ENCODE data around the gene USP54.
"Not testable (repeated sequence)": the region's sequence is repeated elsewhere in the genome, so short reads cannot be mapped to it uniquely, and the experiment has no call there.

USP54 gene

DNA sequence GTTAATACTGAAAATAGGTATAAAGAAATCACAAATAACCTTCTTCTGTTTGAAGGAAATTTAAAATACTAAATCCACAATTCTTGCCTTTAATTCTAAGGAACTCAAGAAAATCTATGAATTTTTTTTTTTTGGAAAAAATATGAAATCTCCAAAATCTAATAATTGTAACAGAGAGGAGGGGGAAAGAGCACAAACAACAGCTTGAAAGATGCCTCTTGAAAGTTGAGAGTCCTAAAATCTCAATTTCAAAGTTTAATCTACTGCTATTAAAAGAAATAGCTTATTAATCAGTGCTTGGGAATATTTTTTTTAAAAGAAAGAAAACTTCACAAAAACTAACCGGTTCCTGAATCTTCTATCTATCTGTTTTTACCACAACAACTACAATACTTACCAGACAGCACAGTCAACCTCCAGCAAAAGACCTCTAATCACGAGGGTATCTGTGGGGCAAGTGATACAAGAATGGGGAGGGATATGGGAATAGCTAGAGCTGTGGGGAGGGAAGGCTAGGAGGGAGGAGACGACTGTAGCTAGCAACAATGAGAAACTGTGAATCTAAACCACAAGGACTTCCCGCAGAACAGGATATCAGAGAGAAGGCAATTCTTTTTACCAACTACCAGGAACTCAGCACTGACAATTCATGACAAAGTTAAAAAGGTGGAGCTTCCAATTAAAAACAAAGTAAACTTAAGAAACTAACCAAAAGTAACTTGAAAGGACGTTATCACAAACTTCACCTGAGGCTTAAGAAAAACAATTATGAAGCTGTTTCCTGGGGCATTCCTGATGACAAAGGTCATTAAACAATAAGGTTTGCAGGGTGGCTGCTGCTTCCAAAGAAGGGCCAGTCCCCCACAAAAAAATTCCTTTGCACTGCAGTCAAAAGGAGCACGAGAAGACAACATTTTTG is at the start of gene USP54:
Gene USP54 (minus strand): TSS at position 462 of the 919 bp plus-strand sequence. CDS start 15,684 bp downstream, outside the sequence.
- DNase-seq = peak in 1 of 2 experiments; percentile 19

DNA sequence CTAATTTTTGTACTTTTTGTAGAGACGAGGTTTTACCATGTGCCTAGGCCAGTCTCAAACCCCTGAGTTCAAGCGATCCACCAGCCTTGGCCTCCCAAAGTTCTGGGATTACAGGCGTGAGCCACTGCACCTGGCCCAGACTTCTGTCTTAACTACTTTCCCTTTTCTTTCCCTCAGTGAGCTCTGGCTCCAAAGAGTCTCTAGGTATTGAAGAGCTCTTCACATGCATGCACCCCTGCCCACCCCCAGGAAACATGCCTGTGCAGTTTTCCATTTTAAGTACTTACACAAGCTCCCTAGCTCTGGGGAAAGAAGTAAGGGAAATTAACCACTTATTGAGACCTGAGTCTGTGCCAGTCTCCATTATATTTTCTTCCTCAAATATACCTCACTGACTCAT is 48.1 kb upstream of the USP54 start:
- DNase-seq = no peak
- TF ChIP-seq POLR2A (IDR thresholded peaks at IDR 0.05; ENCODE audit: low read length) (no peak), GATA1 (IDR thresholded peaks at IDR 0.05; ENCODE audit: low read depth, low read length) (no peak)

More for the DNA sequence above, at the start of gene USP54:
- no peak for TF ChIP-seq GATA1 (IDR thresholded peaks at IDR 0.05; ENCODE audit: low read depth, low read length)

DNA sequence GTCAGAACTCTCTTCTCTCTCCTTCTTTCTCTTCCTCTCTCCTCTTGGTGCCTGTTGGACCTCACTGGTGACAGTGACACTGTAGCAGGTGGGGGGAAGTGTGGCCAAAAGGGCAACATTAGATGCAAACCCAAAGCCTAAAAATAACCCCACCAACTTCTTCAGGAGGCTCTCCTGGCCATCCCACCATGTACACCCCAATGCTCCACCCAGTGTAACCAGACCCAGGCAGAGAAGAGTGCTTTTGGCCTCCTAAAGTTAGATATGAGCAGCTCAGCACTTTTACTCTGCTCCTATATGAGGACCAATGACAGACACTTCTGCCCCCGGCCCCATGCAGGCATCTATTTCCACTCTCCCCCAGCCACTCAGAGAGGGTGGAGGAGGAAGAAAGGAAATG is 44.6 kb upstream of the USP54 start:
- TF ChIP-seq POLR2A (IDR thresholded peaks at IDR 0.05; ENCODE audit: low read length) (no peak), GATA1 (IDR thresholded peaks at IDR 0.05; ENCODE audit: low read depth, low read length) (no peak)
- DNase-seq = no peak

DNA sequence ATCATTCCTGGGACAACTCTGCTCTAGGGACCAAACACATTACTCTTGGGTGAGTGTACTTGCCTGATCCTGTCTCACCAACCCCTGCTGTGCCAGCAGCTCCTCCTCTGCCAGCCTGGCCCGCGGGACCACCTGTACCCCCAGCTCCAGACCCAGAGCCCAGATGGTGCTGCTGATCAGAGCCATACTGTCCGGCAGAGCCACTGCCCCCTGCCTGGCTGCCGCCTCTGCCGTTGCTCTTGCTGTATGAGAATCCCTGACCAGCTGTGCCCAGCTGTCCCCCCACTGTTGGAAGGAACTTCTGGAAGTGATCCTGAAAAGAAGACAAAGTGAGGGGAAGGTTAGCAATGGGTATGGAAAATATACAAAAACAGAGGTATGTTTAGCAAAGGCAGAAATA is 43.3 kb upstream of the USP54 start:
- TF ChIP-seq POLR2A (IDR thresholded peaks at IDR 0.05; ENCODE audit: low read length) = no peak
- TF ChIP-seq GATA1 (IDR thresholded peaks at IDR 0.05; ENCODE audit: low read depth, low read length) = no peak
- no peak for DNase-seq

DNA sequence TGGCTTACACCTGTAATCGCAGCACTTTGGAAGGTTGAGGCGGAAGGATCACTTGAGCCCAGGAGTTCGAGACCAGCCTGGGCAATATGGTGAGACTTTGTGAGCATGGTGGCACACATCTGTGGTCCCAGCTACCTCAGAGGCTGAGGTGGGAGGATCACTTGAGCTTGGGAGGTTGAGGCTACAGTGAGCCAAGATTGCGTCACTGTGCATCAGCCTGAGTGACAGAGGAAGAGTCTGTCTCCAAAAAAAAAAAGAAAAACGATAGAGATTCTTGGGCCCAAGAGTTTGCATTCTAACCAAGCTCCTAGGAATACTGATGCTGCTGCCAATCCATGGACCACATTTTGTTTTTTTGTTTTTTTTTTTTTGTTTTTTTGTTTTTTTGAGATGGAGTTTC is 38.0 kb upstream of the USP54 start:
- no peak for DNase-seq
- TF ChIP-seq POLR2A (IDR thresholded peaks at IDR 0.05; ENCODE audit: low read length) (no peak), GATA1 (IDR thresholded peaks at IDR 0.05; ENCODE audit: low read depth, low read length) (no peak)

DNA sequence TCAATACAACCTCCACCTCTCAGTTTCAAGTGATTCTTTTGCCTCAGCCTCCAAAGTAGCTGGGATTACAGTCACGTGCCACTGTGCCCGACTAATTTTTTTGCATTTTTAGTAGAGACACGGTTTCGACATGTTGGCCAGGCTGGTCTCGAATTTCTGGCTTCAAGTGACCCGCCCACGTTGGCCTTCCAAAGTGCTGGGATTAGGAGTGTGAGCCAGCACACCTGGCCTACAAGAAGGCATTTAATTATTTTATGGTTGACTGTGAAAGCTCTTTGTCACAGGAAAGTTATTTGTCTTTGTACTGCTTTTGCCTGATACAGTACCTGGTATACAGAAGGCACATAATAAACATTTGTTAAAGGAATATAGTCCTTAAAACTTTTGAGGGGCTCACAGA is 37.3 kb upstream of the USP54 start:
- TF ChIP-seq GATA1 (IDR thresholded peaks at IDR 0.05; ENCODE audit: low read depth, low read length) (no peak), POLR2A (IDR thresholded peaks at IDR 0.05; ENCODE audit: low read length) (no peak)
- no peak for DNase-seq

- no peak for TF ChIP-seq POLR2A (IDR thresholded peaks at IDR 0.05; ENCODE audit: low read length)
- no peak for TF ChIP-seq GATA1 (IDR thresholded peaks at IDR 0.05; ENCODE audit: low read depth, low read length)
- DNase-seq = no peak
These were observed 36.2 kb upstream of the USP54 start for GRCh38 chr10:73627300-73627699.

- DNase-seq = peak; percentile 98
- peak; percentile 92 for TF ChIP-seq POLR2A (IDR thresholded peaks at IDR 0.05; ENCODE audit: low read length)
- no peak for TF ChIP-seq GATA1 (IDR thresholded peaks at IDR 0.05; ENCODE audit: low read depth, low read length)
These were observed 35.0 kb upstream of the USP54 start for GRCh38 chr10:73625884-73626752.

DNA sequence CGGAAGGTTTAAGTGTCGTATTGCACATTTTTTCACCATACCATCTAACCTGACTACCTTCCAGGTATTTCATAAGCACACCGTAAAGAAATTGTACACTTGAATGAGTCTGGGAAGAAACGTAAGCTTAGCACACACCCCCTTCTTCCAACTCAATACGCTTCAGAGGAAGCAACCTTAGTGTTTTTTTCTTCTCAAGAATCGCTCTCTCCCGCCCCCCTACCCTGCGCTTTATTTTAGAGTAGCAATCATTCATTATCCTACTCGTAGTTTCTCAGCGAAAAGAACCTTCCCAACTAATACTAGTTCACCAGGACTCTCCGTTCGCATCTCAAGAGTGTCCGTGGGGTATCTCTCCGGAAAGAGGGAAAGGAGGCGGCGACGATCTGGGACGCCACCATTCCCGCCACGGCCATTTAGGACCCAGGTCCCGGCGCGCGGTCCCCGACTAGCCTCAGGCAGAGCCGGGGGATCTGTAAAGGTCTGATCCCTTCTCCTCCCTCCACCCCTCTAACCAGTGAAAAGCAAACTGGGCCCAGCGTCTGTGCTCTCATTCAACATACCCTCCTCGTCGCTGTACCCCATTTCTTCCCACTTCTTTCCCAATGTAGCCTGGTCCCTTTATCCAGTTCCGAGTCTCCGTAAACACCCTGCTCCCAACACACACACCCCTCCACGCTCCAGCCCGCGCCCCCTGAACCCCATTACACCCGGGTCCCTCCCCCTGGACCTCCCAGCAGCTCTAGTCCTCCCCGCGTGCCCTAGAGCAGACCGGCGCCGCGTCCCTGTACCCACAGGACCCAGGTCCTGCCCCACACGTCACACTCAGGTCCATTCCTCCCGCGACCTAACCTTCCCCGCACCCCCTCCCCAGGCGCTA is 34.1 kb upstream of the USP54 start:
- DNase-seq = peak; percentile 66 to 69
- TF ChIP-seq POLR2A (IDR thresholded peaks at IDR 0.05; ENCODE audit: low read length) (no peak), GATA1 (IDR thresholded peaks at IDR 0.05; ENCODE audit: low read depth, low read length) (no peak)

DNA sequence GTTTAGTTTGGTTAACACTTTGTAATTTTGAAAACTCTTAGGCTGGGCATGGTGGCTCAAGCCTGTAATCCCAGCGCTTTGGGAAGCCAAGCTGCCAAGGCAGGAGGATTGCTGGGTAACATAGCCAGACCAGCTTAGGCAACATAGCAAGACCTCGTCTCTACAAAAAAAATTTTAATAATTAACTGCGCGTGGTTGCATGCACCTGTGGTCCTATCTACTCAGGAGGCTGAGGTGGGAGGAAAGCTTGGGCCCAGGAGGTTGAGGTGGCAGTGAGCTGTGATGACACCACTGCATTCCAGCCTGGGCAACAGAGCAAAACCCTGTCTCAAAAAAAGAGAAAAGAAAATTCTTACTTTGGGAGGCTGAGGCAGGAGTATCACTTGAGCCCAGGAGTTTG is 31.9 kb upstream of the USP54 start:
- no peak for DNase-seq

DNA sequence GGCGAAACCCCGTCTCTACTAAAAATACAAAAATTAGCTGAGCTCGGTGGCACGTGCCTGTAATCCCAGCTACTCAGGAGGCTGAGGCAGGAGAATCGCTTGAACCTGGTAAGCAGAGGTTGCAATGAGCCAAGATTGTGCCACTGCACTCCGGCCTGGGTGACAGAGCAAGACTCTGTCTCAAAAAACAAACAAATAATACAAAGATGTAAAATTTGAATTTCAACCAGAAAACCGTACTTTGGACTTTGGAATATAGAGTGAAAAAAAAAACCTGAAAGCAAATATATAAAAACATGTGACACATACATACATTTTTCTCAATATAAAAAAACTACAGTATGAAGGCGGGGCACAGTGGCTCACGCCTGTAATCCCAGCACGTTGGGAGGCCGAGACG is 29.8 kb upstream of the USP54 start:
- DNase-seq = not testable (repeated sequence)

More for the DNA sequence above, 31.9 kb upstream of the USP54 start:
- TF ChIP-seq GATA1 (IDR thresholded peaks at IDR 0.05; ENCODE audit: low read depth, low read length) = no peak
- TF ChIP-seq POLR2A (IDR thresholded peaks at IDR 0.05; ENCODE audit: low read length) = no peak

DNA sequence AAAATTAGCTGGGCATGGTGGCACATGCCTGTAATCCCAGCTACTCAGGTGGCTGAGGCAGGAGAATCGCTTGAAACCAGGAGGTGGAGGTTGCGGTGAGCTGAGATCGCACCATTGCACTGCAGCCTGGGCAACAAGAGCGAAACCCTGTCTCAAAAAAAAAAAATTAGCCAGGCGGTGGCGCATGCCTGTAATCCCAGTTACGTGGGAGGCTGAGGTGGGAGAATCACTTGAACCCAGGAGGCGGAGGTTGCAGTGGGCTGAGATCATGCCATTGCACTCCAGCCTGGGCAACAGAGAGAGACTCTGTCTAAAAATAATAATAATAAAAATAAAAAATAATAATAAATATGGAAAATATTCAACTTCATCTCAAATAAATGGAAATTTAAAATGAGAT is 26.0 kb upstream of the USP54 start:
- not testable (repeated sequence) for DNase-seq

GRCh38 chr10:73614720-73615119 is 23.6 kb upstream of the USP54 start:
- TF ChIP-seq GATA1 (IDR thresholded peaks at IDR 0.05; ENCODE audit: low read depth, low read length) = no peak
- DNase-seq = no peak

DNA sequence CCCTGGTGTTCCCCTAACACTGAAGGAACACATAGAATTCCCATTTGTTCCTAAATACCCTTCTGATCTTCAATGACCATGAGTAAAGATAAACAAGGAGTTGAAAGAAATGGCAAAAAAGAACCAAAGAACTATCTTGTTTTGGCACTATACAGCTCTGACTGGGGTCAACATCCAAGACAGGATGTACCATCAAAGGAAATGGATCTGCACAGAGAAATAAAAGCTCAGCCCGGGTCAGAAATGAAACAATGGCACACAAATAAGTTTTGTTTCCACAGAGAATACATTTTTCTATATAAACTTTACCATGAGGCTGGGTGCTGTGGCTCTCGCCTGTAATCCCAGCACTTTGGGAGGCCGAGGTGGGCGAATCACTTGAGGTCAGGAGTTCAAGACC is 18.0 kb upstream of the USP54 start:
- no peak for DNase-seq
- TF ChIP-seq POLR2A (IDR thresholded peaks at IDR 0.05; ENCODE audit: low read length) (no peak), GATA1 (IDR thresholded peaks at IDR 0.05; ENCODE audit: low read depth, low read length) (no peak)

All from erythroblast (primary cell).